ENCODE measurements around the gene WAPL.

- TF ChIP-seq CTCF (optimal IDR thresholded peaks at IDR 0.05 in 1 of 3, IDR thresholded peaks at IDR 0.05 in 1 of 3, conservative IDR thresholded peaks at IDR 0.05 in 1 of 3; ENCODE audit: extremely low read depth in 1 of 3, insufficient read depth in 2 of 3, low read length in 3 of 3) (no peak), EZH2 (IDR thresholded peaks at IDR 0.05; ENCODE audit: low read length) (no peak)
These were observed 17.0 kb upstream of the WAPL start for GRCh38 chr10:86538547-86538946.

All from keratinocyte (primary cell).